Common myeloid progenitor, CD34-positive (primary cell): ENCODE measurements around the gene C10orf88.

Experiments used
- CTCF ChIA-PET: fragments of 350-600 bp; sonication (Branson Sonifier 250); formaldehyde crosslinking; loops from one replicate; lab custom pipeline; 2021; ENCODE audit warnings: antibody characterized with exemption; lab: Charles Lee
- POLR2A ChIA-PET: fragments of 350-600 bp; sonication (Branson Sonifier 250); formaldehyde crosslinking; loops from one replicate; lab custom pipeline; 2021; ENCODE audit warnings: antibody characterized with exemption; lab: Charles Lee
- DNase-seq, 3 donors: peaks; one replicate each; pipeline versions ENCODE4 v3.0.0 to v3.0.0-alpha.2; 2013
- H3K27ac ChIP-seq, 2 experiments: 1 replicate in 1 of 2; 2 replicates in 1 of 2; pipeline ENCODE4 v1.7.0; 2013; ENCODE audit warnings: inconsistent platforms in 2 of 2, low read length in 2 of 2, mild to moderate bottlenecking in 2 of 2, low read depth in 1 of 2, moderate library complexity in 1 of 2; ENCODE audit not compliant: severe bottlenecking in 2 of 2, insufficient read depth in 1 of 2, poor library complexity in 1 of 2
- H3K27me3 ChIP-seq, 5 experiments: replicated peaks in 2 of 5; 1 replicate in 3 of 5; 2 replicates in 2 of 5; pipeline versions ENCODE4 v1.6.1 to v1.7.0; 2013; ENCODE audit warnings: low read length in 4 of 5, mild to moderate bottlenecking in 2 of 5, moderate library complexity in 2 of 5, inconsistent platforms in 1 of 5; ENCODE audit not compliant: insufficient read depth in 5 of 5, control insufficient read depth in 4 of 5
- H3K36me3 ChIP-seq, 4 experiments: 1 replicate in 2 of 4; 2 replicates in 2 of 4; pipeline versions ENCODE4 v1.6.1 to v1.7.0; 2013; ENCODE audit warnings: low read length in 3 of 4, control low read depth in 1 of 4, mild to moderate bottlenecking in 1 of 4; ENCODE audit not compliant: control insufficient read depth in 4 of 4, insufficient read depth in 4 of 4
- H3K4me1 ChIP-seq, 4 experiments: 1 replicate in 3 of 4; 2 replicates in 1 of 4; pipeline versions ENCODE4 v1.6.1 to v1.7.1; 2013; ENCODE audit warnings: low read length in 3 of 4, mild to moderate bottlenecking in 3 of 4, control low read depth in 1 of 4, inconsistent platforms in 1 of 4, moderate library complexity in 1 of 4; ENCODE audit not compliant: control insufficient read depth in 4 of 4, insufficient read depth in 4 of 4; ENCODE audit errors: control extremely low read depth in 1 of 4
- H3K4me3 ChIP-seq, 7 experiments: 1 replicate in 4 of 7; 2 replicates in 3 of 7; pipeline versions ENCODE4 v1.5.1 to v1.7.0; 2013; ENCODE audit warnings: mild to moderate bottlenecking in 7 of 7, low read length in 6 of 7, moderate library complexity in 6 of 7, inconsistent platforms in 2 of 7, low read depth in 2 of 7, control low read depth in 1 of 7; ENCODE audit not compliant: insufficient read depth in 4 of 7, control insufficient read depth in 1 of 7; ENCODE audit errors: extremely low read depth in 1 of 7
- H3K9me3 ChIP-seq, 5 experiments: 1 replicate in 4 of 5; 2 replicates in 1 of 5; pipeline versions ENCODE4 v1.6.1 to v1.7.1; 2013; ENCODE audit warnings: low read length in 4 of 5, mild to moderate bottlenecking in 2 of 5, inconsistent platforms in 1 of 5, low read depth in 1 of 5, moderate library complexity in 1 of 5; ENCODE audit not compliant: control insufficient read depth in 4 of 5, insufficient read depth in 2 of 5; ENCODE audit errors: control extremely low read depth in 1 of 5
- WGBS: methylation state at CpG from one replicate; pipeline ENCODE4 v1.1.5; 2013; ENCODE audit not compliant: insufficient coverage; 5-methylcytosine and 5-hydroxymethylcytosine counted together

The C10orf88 gene

GRCh38 chr10:122939856-122940543 is 14.0 kb downstream of the C10orf88 start:
- no peaks in the 10 kb centered on the region for H3K4me1 ChIP-seq
- CTCF ChIA-PET, result no interaction called here
- H3K27ac ChIP-seq, result no peak overlapping the region
- POLR2A ChIA-PET, result no interaction called here
- no CpG with 5 or more reads among the region's 1 CpG for WGBS
- no peaks in the 10 kb centered on the region for H3K9me3 ChIP-seq
- H3K27me3 ChIP-seq, result no peaks in the 10 kb centered on the region
- no peak for DNase-seq
- H3K4me3 ChIP-seq, result no peak overlapping the region
- H3K36me3 ChIP-seq, result peaks cover under 1 to 34% (median 28%) of the 10 kb centered on the region in 4 experiments

DNA sequence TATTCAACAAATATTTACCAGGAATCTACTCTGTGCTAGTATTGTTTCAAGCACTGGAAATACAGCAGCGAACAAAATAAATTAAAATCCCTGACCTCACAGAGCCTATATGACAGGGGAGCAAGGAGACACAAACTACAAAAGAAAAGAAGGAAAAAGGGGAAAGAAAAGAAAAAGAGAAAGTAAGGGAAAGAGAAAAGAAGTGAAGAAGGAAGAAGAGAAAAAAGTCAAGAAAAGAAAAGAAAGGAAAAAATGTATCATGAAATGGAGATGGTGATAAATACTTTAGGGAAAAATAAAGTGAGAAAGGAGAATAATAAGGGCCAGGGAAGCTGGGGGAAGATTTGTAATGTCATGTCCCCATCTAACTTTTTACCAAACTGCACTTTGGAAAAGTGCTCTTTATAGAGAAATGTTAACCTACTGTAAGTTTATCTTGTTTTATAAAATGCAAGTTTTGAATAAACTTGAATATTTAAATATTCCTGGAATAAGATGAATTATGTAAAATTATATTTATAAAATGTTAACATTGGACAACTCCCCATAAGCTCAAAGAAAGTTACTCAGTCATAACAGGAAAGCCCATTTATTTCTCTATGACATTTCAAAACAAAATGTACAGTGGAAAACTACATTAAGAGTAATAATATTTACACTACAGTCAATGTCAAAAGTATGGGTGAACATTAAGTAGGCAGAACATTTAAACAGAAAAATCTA is 14.7 kb downstream of the C10orf88 start:
- Histone ChIP-seq H3K27ac (no peak overlapping the region), H3K27me3 (no peaks in the 10 kb centered on the region), H3K4me1 (no peaks in the 10 kb centered on the region), H3K9me3 (no peaks in the 10 kb centered on the region), H3K4me3 (no peak overlapping the region), H3K36me3 (peaks cover 0 to 34% (median 29%) of the 10 kb centered on the region in 4 experiments)
- ChIA-PET POLR2A (no interaction called here), CTCF (no interaction called here)
- no CpG with 5 or more reads among the region's 1 CpG for WGBS
- DNase-seq, result no peak

DNA sequence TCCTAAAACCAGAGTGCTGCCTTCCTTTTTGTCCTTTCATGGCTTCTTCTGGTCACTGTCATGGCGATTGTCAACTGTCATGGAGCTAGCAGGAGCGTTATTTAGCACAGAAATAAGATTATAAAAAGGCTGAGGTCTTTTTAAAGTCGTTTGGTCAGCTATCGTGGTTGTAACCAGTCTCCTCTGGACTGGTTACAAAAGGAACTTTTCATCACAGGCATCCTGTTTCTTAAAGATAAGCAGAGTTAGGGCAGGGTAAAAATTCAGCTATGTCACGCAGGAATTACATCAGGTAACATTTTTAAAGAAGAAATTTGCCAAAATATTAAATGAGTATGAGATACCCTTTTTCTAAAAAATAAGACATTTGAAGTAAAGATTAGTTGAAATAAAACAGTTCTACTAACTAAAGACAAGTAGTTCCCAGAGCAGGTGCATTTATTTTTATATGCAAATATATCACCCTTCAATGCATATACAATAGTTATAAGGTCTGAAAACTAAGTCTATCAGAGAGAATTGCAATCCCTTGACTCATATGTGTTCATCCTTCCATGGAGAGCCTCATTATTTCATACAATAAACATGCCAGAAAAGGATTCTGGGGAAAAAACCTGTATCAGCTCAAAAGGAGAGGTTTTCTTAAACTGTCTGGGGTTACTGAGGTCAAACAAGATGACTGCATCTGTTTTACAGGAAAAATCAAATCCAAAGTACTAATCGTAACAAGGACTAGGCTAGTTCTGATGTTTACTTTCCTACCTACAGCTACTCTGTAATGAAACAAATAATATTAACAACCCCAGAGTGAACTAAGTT is 22.7 kb downstream of the C10orf88 start:
- peak; percentile 29 to 68 (median 52) for DNase-seq
- Histone ChIP-seq H3K4me3 (peak overlapping the region in 2 of 7 experiments; percentile 19 to 44), H3K36me3 (peaks cover 0 to 10% (median 7%) of the 10 kb centered on the region in 4 experiments), H3K9me3 (no peaks in the 10 kb centered on the region), H3K27ac (peak overlapping the region; percentile 36 to 75), H3K4me1 (peaks cover 0 to 17% (median 2%) of the 10 kb centered on the region in 4 experiments), H3K27me3 (no peaks in the 10 kb centered on the region)
- CTCF ChIA-PET, result interaction anchor here (0.8 kb wide), 1 partner anchor 24 kb away, joined by 4 read pairs; no protein-coding TSS in a partner anchor
- WGBS, result 20% methylated on average over 1 of the region's 6 CpGs
- POLR2A ChIA-PET, result no interaction called here

GRCh38 chr10:122930140-122930539 is 23.9 kb downstream of the C10orf88 start:
- Histone ChIP-seq H3K27me3 (no peaks in the 10 kb centered on the region), H3K4me1 (peaks cover 0 to 17% (median 2%) of the 10 kb centered on the region in 4 experiments), H3K27ac (peak overlapping the region in 1 of 2 experiments; percentile 75), H3K36me3 (peaks cover 0 to 8% (median 0%) of the 10 kb centered on the region in 4 experiments), H3K4me3 (no peak overlapping the region), H3K9me3 (no peaks in the 10 kb centered on the region)
- ChIA-PET CTCF (no interaction called here), POLR2A (no interaction called here)
- no CpG with 5 or more reads among the region's 1 CpG for WGBS
- DNase-seq, result no peak

- no peak overlapping the region for H3K4me3 ChIP-seq
- no peaks in the 10 kb centered on the region for H3K4me1 ChIP-seq
- ChIA-PET CTCF (no interaction called here), POLR2A (no interaction called here)
- 100% methylated on average over 1 of the region's 2 CpGs for WGBS
- no peak for DNase-seq
- no peak overlapping the region for H3K27ac ChIP-seq
- no peaks in the 10 kb centered on the region for H3K36me3 ChIP-seq
- H3K9me3 ChIP-seq, result no peaks in the 10 kb centered on the region
- H3K27me3 ChIP-seq, result peaks cover 0 to 2% (median 0%) of the 10 kb centered on the region in 5 experiments
Observed at GRCh38 chr10:122915700-122916099, 38.3 kb downstream of the C10orf88 start.

DNA sequence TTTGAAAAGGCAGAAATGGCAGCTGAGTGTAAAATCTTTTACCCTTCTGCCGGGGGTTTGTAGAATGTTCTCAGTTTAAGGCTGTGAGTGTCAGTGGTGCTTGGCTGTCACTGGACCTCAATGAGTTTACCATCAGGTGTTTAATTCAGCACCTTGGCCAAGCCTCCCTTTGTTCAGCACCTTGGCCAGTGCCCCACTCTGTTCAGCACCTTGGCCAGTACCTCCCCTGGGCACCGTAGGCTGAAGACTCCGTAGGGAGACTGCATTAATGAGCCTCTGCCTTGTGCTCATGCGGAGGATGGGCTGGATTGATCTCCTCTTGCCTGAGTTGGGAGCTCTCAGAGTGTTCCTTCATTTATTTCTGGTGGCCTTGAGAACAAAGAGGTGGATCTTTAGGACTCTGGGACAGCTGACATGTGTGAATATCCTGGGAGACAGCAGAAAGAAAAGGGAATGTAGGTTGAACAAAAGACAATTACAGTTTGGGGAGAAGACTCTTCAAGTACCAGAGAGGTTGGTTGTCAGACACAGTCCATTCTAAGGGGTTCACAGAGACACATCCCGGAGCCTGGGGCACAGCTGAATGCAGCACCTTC is 42.0 kb downstream of the C10orf88 start:
- Histone ChIP-seq H3K36me3 (no peaks in the 10 kb centered on the region), H3K27ac (no peak overlapping the region), H3K4me3 (no peak overlapping the region), H3K27me3 (peaks cover 0 to 3% (median 0%) of the 10 kb centered on the region in 5 experiments), H3K9me3 (no peaks in the 10 kb centered on the region), H3K4me1 (no peaks in the 10 kb centered on the region)
- ChIA-PET POLR2A (no interaction called here), CTCF (no interaction called here)
- 26% methylated on average over 4 of the region's 5 CpGs for WGBS
- peak; percentile 45 to 72 (median 69) for DNase-seq
